IMR-90 (cell line): ENCODE results near the gene PCDH19.

ENCODE experiments used
- FOS ChIP-seq: fragments of 150-350 bp; IDR thresholded peaks from 2 replicates; pipeline ENCODE4 v1.6.1; 2016; ENCODE audit warnings: low read depth, low read length
- MAZ ChIP-seq: IDR thresholded peaks from 2 replicates; pipeline ENCODE4 v1.6.1; 2012; ENCODE audit warnings: low read depth, mild to moderate bottlenecking, low read length, improper control_type of control experiment, moderate library complexity, borderline replicate concordance
- POLR2A ChIP-seq: IDR thresholded peaks from 2 replicates; pipeline ENCODE4 v1.6.1; 2012; ENCODE audit warnings: mild to moderate bottlenecking, low read depth, low read length
- RAD21 ChIP-seq: IDR thresholded peaks from 2 replicates; pipeline ENCODE4 v1.6.1; 2012; ENCODE audit warnings: low read length, improper control_type of control experiment
- SMC3 ChIP-seq: fragments of 150-350 bp; IDR thresholded peaks from 2 replicates; pipeline ENCODE4 v1.6.1; 2016; ENCODE audit warnings: low read depth, mild to moderate bottlenecking, antibody characterized with exemption, low read length, moderate library complexity
- TF ChIP-seq, protein P1 (sequence below): conservative IDR thresholded peaks from 2 replicates; pipeline ENCODE4 v1.5.1; 2012; ENCODE audit warnings: mild to moderate bottlenecking, low read depth, low read length, improper control_type of control experiment
- TF ChIP-seq, protein P2 (sequence below): fragments of 150-350 bp; IDR thresholded peaks from 2 replicates; pipeline ENCODE4 v1.6.1; 2016; ENCODE audit warnings: low read depth, mild to moderate bottlenecking, low read length, moderate library complexity, borderline replicate concordance

DNA sequence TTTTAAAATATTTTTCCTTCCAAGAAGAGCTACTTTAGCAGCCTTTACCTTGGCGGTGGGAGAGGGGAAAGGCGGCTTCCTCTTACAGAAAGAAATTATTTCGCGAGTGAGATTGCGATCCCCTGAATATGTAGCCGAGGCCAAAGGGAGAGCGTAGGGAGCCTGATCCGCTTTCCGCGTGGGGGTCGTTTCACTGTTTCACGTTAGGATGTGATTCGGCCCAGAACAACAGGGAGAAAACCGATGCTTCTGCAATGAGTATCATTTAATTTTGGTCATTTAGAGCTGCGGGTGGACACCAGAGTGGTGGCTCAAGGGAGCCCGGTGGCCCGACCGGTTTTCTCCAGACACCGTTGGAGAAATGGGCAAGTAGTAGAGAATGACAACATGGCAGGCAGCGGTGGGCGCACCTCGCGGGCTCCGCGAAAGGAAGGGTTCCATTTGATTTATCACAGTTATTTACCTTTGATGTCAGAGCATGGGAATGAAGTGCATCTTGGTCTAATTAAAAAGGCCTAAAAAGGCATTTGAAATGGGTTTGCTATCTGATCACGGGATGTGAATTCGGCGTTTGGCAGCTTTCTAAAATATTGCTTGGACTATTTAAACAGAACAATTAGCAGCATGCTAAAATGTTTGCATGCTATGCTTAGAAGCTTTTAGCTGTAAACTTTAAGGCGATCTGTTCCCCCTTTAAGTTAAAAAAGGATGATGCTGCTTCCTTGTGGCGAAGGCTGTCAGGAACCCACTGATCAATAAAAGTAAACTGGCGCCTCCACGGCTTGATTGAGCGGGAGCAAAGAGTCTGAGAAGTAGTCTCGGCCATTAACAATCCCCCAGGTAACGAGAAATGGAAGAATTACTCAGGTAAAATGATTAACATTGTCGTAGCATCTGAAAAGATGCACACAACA is 2.0 kb upstream of the PCDH19 start:
- TF ChIP-seq, protein P1, sequence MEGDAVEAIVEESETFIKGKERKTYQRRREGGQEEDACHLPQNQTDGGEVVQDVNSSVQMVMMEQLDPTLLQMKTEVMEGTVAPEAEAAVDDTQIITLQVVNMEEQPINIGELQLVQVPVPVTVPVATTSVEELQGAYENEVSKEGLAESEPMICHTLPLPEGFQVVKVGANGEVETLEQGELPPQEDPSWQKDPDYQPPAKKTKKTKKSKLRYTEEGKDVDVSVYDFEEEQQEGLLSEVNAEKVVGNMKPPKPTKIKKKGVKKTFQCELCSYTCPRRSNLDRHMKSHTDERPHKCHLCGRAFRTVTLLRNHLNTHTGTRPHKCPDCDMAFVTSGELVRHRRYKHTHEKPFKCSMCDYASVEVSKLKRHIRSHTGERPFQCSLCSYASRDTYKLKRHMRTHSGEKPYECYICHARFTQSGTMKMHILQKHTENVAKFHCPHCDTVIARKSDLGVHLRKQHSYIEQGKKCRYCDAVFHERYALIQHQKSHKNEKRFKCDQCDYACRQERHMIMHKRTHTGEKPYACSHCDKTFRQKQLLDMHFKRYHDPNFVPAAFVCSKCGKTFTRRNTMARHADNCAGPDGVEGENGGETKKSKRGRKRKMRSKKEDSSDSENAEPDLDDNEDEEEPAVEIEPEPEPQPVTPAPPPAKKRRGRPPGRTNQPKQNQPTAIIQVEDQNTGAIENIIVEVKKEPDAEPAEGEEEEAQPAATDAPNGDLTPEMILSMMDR = no peak
- TF ChIP-seq SMC3 = no peak
- TF ChIP-seq, protein P2, sequence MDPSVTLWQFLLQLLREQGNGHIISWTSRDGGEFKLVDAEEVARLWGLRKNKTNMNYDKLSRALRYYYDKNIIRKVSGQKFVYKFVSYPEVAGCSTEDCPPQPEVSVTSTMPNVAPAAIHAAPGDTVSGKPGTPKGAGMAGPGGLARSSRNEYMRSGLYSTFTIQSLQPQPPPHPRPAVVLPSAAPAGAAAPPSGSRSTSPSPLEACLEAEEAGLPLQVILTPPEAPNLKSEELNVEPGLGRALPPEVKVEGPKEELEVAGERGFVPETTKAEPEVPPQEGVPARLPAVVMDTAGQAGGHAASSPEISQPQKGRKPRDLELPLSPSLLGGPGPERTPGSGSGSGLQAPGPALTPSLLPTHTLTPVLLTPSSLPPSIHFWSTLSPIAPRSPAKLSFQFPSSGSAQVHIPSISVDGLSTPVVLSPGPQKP = no peak
- TF ChIP-seq POLR2A = no peak
- no peak for TF ChIP-seq MAZ
- no peak for TF ChIP-seq RAD21
- no peak for TF ChIP-seq FOS
